Measurements from ENCODE around the gene AUTS2.

DNA sequence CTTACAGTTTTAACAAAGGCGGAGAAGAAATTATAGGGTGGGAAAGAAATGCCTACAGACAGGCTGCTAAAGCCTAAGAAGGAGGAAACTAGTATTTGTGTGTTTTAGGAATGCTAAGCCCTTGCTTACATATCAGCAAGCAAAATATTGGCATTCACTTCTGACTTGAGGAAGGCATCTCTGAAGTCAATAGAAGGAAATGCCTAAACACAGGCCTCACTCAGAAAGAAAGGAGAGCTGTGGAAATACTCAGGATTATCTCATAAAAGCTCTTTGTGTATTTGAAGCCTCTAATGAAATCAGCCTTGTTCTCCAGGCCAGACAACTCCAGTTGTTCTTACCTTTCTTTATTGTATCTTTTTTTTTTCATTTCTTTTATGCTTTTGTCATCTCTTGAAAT lies 158.0 kb downstream of the AUTS2 start:
- TF ChIP-seq, protein P1, sequence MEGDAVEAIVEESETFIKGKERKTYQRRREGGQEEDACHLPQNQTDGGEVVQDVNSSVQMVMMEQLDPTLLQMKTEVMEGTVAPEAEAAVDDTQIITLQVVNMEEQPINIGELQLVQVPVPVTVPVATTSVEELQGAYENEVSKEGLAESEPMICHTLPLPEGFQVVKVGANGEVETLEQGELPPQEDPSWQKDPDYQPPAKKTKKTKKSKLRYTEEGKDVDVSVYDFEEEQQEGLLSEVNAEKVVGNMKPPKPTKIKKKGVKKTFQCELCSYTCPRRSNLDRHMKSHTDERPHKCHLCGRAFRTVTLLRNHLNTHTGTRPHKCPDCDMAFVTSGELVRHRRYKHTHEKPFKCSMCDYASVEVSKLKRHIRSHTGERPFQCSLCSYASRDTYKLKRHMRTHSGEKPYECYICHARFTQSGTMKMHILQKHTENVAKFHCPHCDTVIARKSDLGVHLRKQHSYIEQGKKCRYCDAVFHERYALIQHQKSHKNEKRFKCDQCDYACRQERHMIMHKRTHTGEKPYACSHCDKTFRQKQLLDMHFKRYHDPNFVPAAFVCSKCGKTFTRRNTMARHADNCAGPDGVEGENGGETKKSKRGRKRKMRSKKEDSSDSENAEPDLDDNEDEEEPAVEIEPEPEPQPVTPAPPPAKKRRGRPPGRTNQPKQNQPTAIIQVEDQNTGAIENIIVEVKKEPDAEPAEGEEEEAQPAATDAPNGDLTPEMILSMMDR (IDR thresholded peaks at IDR 0.05) = no peak
- TF ChIP-seq POLR2AphosphoS5 (IDR thresholded peaks at IDR 0.05) (no peak), POLR2A (IDR thresholded peaks at IDR 0.05) (no peak)

Measured in breast epithelium (tissue), 3 donors.